Measurements from ENCODE around the gene ZNF823. TPM values are rescaled to one million over a fixed set of nuclear protein-coding genes. Genes with fewer than 3 reads are reported as not detected.

The ZNF823 gene
- total and polyA plus RNA-seq, 4 donors: 2.4 to 6.4 (median 3.1) TPM

GRCh38 chr19:11784356-11784755, 45.6 kb upstream of the ZNF823 start:
- Histone ChIP-seq H3K9me3 (ENCODE audit: control insufficient read depth in 4 of 4, low read length in 3 of 4) (peaks cover 49 to 72% (median 59%) of the 10 kb centered on the region in 4 donors), H3K27ac (ENCODE audit: low read depth in 1 of 2, low read length in 2 of 2) (no peak overlapping the region), H3K4me3 (ENCODE audit: low read depth in 1 of 3, low read length in 3 of 3) (peak overlapping the region in 2 of 3 donors; percentile 47 to 71), H3K9ac (ENCODE audit: low read depth in 1 of 2, low read length in 2 of 2) (no peak overlapping the region), H3K4me1 (ENCODE audit: control insufficient read depth in 4 of 4, insufficient read depth in 4 of 4, low read length in 3 of 4) (no peaks in the 10 kb centered on the region), H3K36me3 (ENCODE audit: control insufficient read depth in 4 of 4, insufficient read depth in 3 of 4, low read depth in 1 of 4, low read length in 3 of 4) (peaks cover 13 to 32% (median 26%) of the 10 kb centered on the region in 4 donors), H3K27me3 (ENCODE audit: control insufficient read depth in 4 of 4, insufficient read depth in 4 of 4, low read length in 3 of 4) (no peaks in the 10 kb centered on the region)
- TF ChIP-seq GABPA (IDR thresholded peaks at IDR 0.05 in 1 of 2, conservative IDR thresholded peaks at IDR 0.05 in 1 of 2) (no peak), MAX (IDR thresholded peaks at IDR 0.05) (no peak), FOXA2 (IDR thresholded peaks at IDR 0.05) (no peak), EGR1 (IDR thresholded peaks at IDR 0.05; ENCODE audit: low read depth in 2 of 2) (no peak), YY1 (IDR thresholded peaks at IDR 0.05) (no peak), FOXA1 (IDR thresholded peaks at IDR 0.05) (no peak), ZBTB33 (IDR thresholded peaks at IDR 0.05) (no peak), SP1 (IDR thresholded peaks at IDR 0.05) (no peak), REST (IDR thresholded peaks at IDR 0.05) (no peak), HNF4G (IDR thresholded peaks at IDR 0.05) (no peak), RAD21 (IDR thresholded peaks at IDR 0.05) (no peak), JUND (IDR thresholded peaks at IDR 0.05) (no peak), TAF1 (conservative IDR thresholded peaks at IDR 0.05) (no peak)
- DNase-seq (ENCODE audit: low spot score): no peak
- 98% methylated on average over 3 of the region's 3 CpGs for WGBS

GRCh38 chr19:11783767-11784166, 45.0 kb upstream of the ZNF823 start:
- no peak overlapping the region for H3K27ac ChIP-seq (ENCODE audit: low read depth in 1 of 2, low read length in 2 of 2)
- WGBS: 100% methylated on average over 1 of the region's 1 CpG
- TF ChIP-seq MAX (IDR thresholded peaks at IDR 0.05) (no peak), FOXA1 (IDR thresholded peaks at IDR 0.05) (no peak), GABPA (IDR thresholded peaks at IDR 0.05 in 1 of 2, conservative IDR thresholded peaks at IDR 0.05 in 1 of 2) (no peak), NR2F2 (IDR thresholded peaks at IDR 0.05) (no peak), ATF3 (IDR thresholded peaks at IDR 0.05) (no peak), REST (IDR thresholded peaks at IDR 0.05) (no peak), EGR1 (IDR thresholded peaks at IDR 0.05; ENCODE audit: low read depth in 2 of 2) (no peak), FOXA2 (IDR thresholded peaks at IDR 0.05) (no peak), HNF4G (IDR thresholded peaks at IDR 0.05) (no peak), ZBTB33 (IDR thresholded peaks at IDR 0.05) (no peak), TAF1 (conservative IDR thresholded peaks at IDR 0.05) (no peak), JUND (IDR thresholded peaks at IDR 0.05) (no peak), SP1 (IDR thresholded peaks at IDR 0.05) (no peak), YY1 (IDR thresholded peaks at IDR 0.05) (no peak)
- peak overlapping the region in 2 of 3 donors; percentile 47 to 71 for H3K4me3 ChIP-seq (ENCODE audit: low read depth in 1 of 3, low read length in 3 of 3)
- peaks cover 13 to 38% (median 31%) of the 10 kb centered on the region in 4 donors for H3K36me3 ChIP-seq (ENCODE audit: control insufficient read depth in 4 of 4, insufficient read depth in 3 of 4, low read depth in 1 of 4, low read length in 3 of 4)
- H3K9me3 ChIP-seq (ENCODE audit: control insufficient read depth in 4 of 4, low read length in 3 of 4): peaks cover 53 to 77% (median 59%) of the 10 kb centered on the region in 4 donors
- no peaks in the 10 kb centered on the region for H3K4me1 ChIP-seq (ENCODE audit: control insufficient read depth in 4 of 4, insufficient read depth in 4 of 4, low read length in 3 of 4)
- no peak overlapping the region for H3K9ac ChIP-seq (ENCODE audit: low read depth in 1 of 2, low read length in 2 of 2)
- no peak for DNase-seq (ENCODE audit: low spot score)
- no peaks in the 10 kb centered on the region for H3K27me3 ChIP-seq (ENCODE audit: control insufficient read depth in 4 of 4, insufficient read depth in 4 of 4, low read length in 3 of 4)
